ENCODE data around the gene MMP25. TPM values are rescaled to one million over a fixed set of nuclear protein-coding genes. Genes with fewer than 3 reads are reported as not detected.

MMP25 gene
- total RNA-seq, 1 donor = under 0.01 TPM

DNA sequence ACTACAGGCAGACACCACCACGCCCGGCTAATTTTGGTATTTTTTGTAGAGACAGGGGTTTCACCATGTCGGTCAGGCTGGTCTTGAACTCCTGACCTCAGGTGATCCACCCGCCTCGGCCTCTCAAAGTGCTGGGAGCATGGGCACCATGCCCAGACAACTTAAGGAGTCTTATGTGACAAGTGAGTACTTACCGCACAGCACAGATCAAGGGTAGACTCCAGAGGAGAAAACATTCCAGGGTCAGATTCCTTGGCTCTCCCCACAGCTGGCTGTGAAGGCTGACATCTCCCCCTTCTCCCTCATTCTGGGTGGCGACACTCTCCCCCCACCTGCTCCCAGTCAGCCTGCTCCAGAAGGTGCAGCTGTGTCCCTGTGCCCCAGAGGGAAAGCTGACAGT lies 42.1 kb downstream of the MMP25 start:
- TF ChIP-seq, protein P1, sequence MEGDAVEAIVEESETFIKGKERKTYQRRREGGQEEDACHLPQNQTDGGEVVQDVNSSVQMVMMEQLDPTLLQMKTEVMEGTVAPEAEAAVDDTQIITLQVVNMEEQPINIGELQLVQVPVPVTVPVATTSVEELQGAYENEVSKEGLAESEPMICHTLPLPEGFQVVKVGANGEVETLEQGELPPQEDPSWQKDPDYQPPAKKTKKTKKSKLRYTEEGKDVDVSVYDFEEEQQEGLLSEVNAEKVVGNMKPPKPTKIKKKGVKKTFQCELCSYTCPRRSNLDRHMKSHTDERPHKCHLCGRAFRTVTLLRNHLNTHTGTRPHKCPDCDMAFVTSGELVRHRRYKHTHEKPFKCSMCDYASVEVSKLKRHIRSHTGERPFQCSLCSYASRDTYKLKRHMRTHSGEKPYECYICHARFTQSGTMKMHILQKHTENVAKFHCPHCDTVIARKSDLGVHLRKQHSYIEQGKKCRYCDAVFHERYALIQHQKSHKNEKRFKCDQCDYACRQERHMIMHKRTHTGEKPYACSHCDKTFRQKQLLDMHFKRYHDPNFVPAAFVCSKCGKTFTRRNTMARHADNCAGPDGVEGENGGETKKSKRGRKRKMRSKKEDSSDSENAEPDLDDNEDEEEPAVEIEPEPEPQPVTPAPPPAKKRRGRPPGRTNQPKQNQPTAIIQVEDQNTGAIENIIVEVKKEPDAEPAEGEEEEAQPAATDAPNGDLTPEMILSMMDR (IDR thresholded peaks at IDR 0.05; ENCODE audit: extremely low read depth, low read depth, low read length) = no peak
- Histone ChIP-seq H3K36me3 (ENCODE audit: insufficient read depth, low read length) (no peaks in the 10 kb centered on the region), H3K9me3 (ENCODE audit: low read depth, low read length) (no peaks in the 10 kb centered on the region), H3K4me1 (ENCODE audit: insufficient read depth, low read length) (no peaks in the 10 kb centered on the region), H3K4me2 (ENCODE audit: insufficient read depth, low read length) (no peak overlapping the region), H3K4me3 (ENCODE audit: insufficient read depth, low read length) (no peak overlapping the region), H4K20me1 (ENCODE audit: insufficient read depth, low read length) (no peaks in the 10 kb centered on the region), H2AFZ (ENCODE audit: low read length) (no peak overlapping the region), H3K27me3 (ENCODE audit: insufficient read depth, low read length) (peaks cover 8% of the 10 kb centered on the region), H3K79me2 (ENCODE audit: insufficient read depth, low read length) (no peaks in the 10 kb centered on the region), H3K27ac (ENCODE audit: low read depth, low read length) (no peak overlapping the region)
- DNase-seq (ENCODE audit: insufficient read length, low spot score, missing footprints) = peak; percentile 70

DNA sequence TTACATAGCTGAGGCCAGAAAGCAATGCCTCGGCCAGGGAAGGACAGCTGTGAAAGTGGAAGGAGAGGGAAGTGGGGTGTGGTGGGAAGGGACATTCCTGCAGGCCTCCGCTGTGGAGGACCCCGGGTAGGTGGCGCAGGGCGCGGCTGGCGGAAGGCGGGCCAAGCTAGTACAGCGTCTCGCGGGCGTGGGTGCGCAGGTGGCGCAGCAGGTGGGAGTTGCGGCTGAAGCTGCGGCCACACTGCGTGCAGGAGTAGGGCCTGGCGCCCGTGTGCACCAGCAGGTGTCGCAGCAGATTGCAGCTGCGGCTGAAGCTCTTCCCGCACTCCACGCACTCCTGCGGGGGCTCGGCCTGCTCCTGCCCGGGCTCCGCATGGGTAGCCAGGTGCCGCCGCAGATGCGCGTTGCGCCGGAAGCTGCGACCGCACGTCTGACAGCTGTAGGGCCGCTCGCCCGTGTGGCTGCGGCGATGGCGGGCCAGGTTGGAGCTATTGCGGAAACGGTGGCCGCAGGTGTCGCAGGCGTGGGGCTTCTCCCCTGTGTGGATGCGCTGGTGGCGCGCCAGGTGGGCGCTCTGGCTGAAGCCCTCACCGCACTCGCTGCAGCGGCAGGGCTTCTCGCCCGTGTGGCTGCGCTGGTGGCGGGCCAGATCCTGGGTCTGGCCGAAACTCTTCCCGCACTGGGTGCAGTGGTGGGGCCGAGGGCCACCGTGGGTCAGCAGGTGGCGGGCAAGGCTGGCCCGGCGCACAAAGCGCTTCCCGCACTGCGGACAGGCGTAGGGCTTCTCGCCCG lies 42.8 kb downstream of the MMP25 start:
- Histone ChIP-seq H2AFZ (ENCODE audit: low read length) (no peak overlapping the region), H4K20me1 (ENCODE audit: insufficient read depth, low read length) (no peaks in the 10 kb centered on the region), H3K4me3 (ENCODE audit: insufficient read depth, low read length) (no peak overlapping the region)

DNA sequence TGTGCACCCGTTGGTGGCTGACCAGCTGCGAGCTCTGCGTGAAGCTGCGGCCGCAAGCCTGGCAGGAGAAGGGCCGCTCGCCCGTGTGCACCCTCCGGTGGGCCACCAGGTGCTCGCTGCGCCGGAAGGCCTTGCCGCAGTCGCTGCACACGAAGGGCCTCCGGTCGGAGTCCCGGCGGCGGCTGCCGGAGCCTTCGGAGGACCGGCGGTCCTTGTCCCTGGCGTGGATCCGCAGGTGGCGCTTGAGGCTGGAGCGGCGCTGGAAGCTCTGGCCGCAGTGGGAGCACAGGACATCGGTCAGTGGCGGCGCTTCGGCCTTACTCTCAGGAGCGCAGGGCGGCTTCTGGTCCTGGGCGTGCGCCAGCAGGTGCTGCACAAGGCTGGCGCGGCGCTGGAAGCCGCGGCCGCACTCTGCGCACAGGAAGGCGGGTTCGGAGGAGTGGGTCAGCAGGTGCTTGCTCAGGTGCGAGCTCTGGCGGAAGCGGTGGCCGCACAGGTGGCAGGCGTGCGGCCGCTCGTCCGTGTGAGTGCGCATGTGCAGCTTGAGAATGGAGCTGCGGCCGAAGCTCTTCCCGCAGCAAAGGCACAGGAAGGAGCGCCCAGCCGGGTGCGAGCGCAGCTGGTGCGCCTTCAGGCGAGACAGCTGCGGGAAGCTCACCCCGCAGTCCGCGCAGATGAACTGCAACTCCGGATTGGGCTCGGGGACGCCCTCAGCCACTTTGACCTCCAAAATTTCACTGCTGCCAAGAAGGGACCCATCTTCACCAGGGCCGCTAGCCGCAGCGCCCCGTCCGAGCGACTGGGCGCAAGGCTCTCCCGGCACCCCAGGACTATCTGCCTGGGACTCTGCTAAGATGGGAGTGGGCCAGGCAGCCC lies 43.6 kb downstream of the MMP25 start:
- peaks cover 2% of the 10 kb centered on the region for H3K27me3 ChIP-seq (ENCODE audit: insufficient read depth, low read length)
- no peaks in the 10 kb centered on the region for H3K4me1 ChIP-seq (ENCODE audit: insufficient read depth, low read length)
- TF ChIP-seq, protein P1 (IDR thresholded peaks at IDR 0.05; ENCODE audit: extremely low read depth, low read depth, low read length) = no peak
- H3K79me2 ChIP-seq (ENCODE audit: insufficient read depth, low read length) = no peaks in the 10 kb centered on the region
- no peaks in the 10 kb centered on the region for H3K9me3 ChIP-seq (ENCODE audit: low read depth, low read length)
- no peaks in the 10 kb centered on the region for H3K36me3 ChIP-seq (ENCODE audit: insufficient read depth, low read length)
- peak; percentile 69 for DNase-seq (ENCODE audit: insufficient read length, low spot score, missing footprints)
- no peak overlapping the region for H2AFZ ChIP-seq (ENCODE audit: low read length)
- H4K20me1 ChIP-seq (ENCODE audit: insufficient read depth, low read length) = no peaks in the 10 kb centered on the region
- H3K27ac ChIP-seq (ENCODE audit: low read depth, low read length) = no peak overlapping the region
- no peak overlapping the region for H3K4me2 ChIP-seq (ENCODE audit: insufficient read depth, low read length)
- H3K4me3 ChIP-seq (ENCODE audit: insufficient read depth, low read length) = no peak overlapping the region

More for the DNA sequence above, 42.8 kb downstream of the MMP25 start:
- Histone ChIP-seq H3K27me3 (ENCODE audit: insufficient read depth, low read length) (peaks cover 8% of the 10 kb centered on the region), H3K9me3 (ENCODE audit: low read depth, low read length) (no peaks in the 10 kb centered on the region), H3K4me1 (ENCODE audit: insufficient read depth, low read length) (no peaks in the 10 kb centered on the region), H3K79me2 (ENCODE audit: insufficient read depth, low read length) (no peaks in the 10 kb centered on the region), H3K27ac (ENCODE audit: low read depth, low read length) (no peak overlapping the region), H3K4me2 (ENCODE audit: insufficient read depth, low read length) (no peak overlapping the region), H3K36me3 (ENCODE audit: insufficient read depth, low read length) (no peaks in the 10 kb centered on the region)
- peak; percentile 57 for DNase-seq (ENCODE audit: insufficient read length, low spot score, missing footprints)
- TF ChIP-seq, protein P1 (IDR thresholded peaks at IDR 0.05; ENCODE audit: extremely low read depth, low read depth, low read length) = no peak

DNA sequence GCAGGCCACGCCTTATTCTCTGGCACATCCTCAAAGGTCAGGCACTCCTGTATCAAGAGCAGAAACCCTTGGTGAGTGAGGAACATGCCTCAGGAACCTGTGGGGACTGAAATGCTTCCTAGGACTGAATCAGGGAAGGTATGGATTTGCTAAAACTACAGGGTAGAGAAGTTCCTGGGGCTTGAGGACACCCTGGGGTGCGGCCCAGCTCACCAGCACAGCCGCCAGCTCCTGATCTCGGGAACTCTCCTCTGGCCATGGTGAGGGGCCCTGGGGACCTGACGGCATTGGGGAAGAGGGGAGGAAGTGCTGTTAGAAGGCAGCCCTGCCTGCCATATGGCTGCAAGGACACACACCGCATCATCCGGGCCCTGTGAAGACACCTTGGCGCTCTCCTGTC lies 45.2 kb downstream of the MMP25 start:
- no peaks in the 10 kb centered on the region for H3K4me1 ChIP-seq (ENCODE audit: insufficient read depth, low read length)
- H4K20me1 ChIP-seq (ENCODE audit: insufficient read depth, low read length) = no peaks in the 10 kb centered on the region
- H3K36me3 ChIP-seq (ENCODE audit: insufficient read depth, low read length) = no peaks in the 10 kb centered on the region
- no peaks in the 10 kb centered on the region for H3K79me2 ChIP-seq (ENCODE audit: insufficient read depth, low read length)
- H3K4me2 ChIP-seq (ENCODE audit: insufficient read depth, low read length) = no peak overlapping the region
- H3K27ac ChIP-seq (ENCODE audit: low read depth, low read length) = no peak overlapping the region
- no peak overlapping the region for H3K4me3 ChIP-seq (ENCODE audit: insufficient read depth, low read length)
- DNase-seq (ENCODE audit: insufficient read length, low spot score, missing footprints) = peak; percentile 87
- TF ChIP-seq, protein P1 (IDR thresholded peaks at IDR 0.05; ENCODE audit: extremely low read depth, low read depth, low read length) = no peak
- no peaks in the 10 kb centered on the region for H3K9me3 ChIP-seq (ENCODE audit: low read depth, low read length)
- H2AFZ ChIP-seq (ENCODE audit: low read length) = no peak overlapping the region
- no peaks in the 10 kb centered on the region for H3K27me3 ChIP-seq (ENCODE audit: insufficient read depth, low read length)
